Measurements from ENCODE around the gene BLOC1S1.

- TF ChIP-seq, protein P1, sequence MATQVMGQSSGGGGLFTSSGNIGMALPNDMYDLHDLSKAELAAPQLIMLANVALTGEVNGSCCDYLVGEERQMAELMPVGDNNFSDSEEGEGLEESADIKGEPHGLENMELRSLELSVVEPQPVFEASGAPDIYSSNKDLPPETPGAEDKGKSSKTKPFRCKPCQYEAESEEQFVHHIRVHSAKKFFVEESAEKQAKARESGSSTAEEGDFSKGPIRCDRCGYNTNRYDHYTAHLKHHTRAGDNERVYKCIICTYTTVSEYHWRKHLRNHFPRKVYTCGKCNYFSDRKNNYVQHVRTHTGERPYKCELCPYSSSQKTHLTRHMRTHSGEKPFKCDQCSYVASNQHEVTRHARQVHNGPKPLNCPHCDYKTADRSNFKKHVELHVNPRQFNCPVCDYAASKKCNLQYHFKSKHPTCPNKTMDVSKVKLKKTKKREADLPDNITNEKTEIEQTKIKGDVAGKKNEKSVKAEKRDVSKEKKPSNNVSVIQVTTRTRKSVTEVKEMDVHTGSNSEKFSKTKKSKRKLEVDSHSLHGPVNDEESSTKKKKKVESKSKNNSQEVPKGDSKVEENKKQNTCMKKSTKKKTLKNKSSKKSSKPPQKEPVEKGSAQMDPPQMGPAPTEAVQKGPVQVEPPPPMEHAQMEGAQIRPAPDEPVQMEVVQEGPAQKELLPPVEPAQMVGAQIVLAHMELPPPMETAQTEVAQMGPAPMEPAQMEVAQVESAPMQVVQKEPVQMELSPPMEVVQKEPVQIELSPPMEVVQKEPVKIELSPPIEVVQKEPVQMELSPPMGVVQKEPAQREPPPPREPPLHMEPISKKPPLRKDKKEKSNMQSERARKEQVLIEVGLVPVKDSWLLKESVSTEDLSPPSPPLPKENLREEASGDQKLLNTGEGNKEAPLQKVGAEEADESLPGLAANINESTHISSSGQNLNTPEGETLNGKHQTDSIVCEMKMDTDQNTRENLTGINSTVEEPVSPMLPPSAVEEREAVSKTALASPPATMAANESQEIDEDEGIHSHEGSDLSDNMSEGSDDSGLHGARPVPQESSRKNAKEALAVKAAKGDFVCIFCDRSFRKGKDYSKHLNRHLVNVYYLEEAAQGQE (IDR thresholded peaks at IDR 0.05), result no peak
- TF ChIP-seq, protein P2, sequence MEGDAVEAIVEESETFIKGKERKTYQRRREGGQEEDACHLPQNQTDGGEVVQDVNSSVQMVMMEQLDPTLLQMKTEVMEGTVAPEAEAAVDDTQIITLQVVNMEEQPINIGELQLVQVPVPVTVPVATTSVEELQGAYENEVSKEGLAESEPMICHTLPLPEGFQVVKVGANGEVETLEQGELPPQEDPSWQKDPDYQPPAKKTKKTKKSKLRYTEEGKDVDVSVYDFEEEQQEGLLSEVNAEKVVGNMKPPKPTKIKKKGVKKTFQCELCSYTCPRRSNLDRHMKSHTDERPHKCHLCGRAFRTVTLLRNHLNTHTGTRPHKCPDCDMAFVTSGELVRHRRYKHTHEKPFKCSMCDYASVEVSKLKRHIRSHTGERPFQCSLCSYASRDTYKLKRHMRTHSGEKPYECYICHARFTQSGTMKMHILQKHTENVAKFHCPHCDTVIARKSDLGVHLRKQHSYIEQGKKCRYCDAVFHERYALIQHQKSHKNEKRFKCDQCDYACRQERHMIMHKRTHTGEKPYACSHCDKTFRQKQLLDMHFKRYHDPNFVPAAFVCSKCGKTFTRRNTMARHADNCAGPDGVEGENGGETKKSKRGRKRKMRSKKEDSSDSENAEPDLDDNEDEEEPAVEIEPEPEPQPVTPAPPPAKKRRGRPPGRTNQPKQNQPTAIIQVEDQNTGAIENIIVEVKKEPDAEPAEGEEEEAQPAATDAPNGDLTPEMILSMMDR (IDR thresholded peaks at IDR 0.05), result no peak
- TF ChIP-seq SREBF2 (IDR thresholded peaks at IDR 0.05), result no peak
- no peak for TF ChIP-seq BHLHE40 (IDR thresholded peaks at IDR 0.05; ENCODE audit: low read depth, low read length)
- TF ChIP-seq ZFP36 (IDR thresholded peaks at IDR 0.05; ENCODE audit: borderline replicate concordance, partially characterized antibody), result no peak
- TF ChIP-seq RAD21 (conservative IDR thresholded peaks at IDR 0.05 in 1 of 2, IDR thresholded peaks at IDR 0.05 in 1 of 2), result no peak
- no peak for TF ChIP-seq SMC3 (IDR thresholded peaks at IDR 0.05)
- TF ChIP-seq HMGXB4 (CRISPR knock-in tag; IDR thresholded peaks at IDR 0.05; ENCODE audit: borderline replicate concordance), result no peak
- TF ChIP-seq RFX5 (IDR thresholded peaks at IDR 0.05), result no peak
Measured at GRCh38 chr12:55713721-55714120, 2.1 kb upstream of the BLOC1S1 start.

Data from A549 (cell line).